Measurements from ENCODE around the gene CACNB3.

Gene CACNB3

DNA sequence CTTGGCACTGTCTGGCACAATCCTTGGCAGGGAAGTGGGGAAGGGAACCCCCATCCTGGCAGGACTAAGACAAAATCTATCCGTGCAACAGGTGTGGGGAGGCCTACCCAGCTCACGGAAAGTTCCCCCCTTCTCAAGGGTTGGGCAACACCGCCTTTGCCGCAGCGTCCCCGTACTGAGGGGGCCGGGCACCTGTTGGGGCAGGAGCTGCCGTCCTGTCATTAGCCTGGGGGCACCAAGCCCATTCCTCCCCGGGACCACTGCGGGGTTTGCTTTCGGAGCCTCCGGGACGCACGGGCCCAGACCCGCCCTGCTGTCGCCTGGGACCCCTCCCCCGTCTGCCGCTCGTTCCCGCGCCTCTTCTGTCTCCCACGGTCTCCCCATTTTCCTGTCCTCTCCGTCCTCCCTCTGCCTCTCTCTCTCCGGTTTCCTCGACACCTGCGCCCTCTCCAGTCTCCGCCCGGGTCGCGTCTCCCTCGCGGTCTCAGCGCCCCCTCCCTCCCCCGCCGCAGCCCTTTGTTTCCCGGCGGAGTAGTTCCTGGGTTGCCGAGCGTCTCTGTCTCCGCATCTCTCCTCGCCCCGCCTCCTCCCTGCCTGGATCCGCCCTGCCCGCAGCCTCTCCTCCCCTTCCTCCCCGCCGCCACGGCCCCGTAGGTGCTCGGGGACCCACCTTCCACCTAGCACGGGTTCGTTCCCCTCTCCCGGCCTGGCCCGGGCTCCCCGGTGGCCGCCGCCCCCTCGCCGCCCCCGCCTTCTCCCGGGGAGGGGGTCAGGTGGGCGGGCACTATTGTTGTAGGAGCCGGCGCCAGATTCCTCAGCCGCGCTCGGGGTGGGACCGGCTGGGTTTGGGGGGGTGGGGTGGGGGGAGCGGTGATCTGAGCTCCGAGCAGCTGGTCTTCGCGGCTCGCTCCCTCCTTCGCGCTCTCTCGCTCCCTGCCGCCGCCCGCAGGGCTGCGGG lies at the start of gene CACNB3:
CACNB3 (plus strand) TSS at position 624 of the 958 bp plus-strand sequence. CDS start 434 bp downstream, outside the sequence.
- peak; percentile 69 for DNase-seq (ENCODE audit: low spot score)

DNA sequence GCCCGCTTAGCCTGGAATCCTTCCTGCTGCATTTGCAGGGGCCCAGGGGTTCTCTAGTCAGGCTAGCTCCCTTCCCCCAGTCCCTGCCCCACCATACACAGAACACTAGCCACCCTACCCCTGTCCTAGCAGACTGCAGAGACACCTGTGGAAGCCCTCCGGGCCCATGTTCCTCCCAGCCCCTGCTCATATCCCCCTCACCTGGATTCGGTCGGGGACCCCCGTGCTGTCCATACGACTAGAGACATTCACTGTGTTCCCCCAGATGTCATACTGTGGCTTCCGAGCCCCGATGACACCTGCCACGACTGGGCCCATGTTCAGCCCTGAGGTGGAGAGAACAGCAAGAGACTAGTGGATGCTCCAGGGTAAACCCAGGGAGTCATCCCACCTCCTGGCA lies 49.6 kb upstream of the CACNB3 start:
- no peak for DNase-seq (ENCODE audit: low spot score)

DNA sequence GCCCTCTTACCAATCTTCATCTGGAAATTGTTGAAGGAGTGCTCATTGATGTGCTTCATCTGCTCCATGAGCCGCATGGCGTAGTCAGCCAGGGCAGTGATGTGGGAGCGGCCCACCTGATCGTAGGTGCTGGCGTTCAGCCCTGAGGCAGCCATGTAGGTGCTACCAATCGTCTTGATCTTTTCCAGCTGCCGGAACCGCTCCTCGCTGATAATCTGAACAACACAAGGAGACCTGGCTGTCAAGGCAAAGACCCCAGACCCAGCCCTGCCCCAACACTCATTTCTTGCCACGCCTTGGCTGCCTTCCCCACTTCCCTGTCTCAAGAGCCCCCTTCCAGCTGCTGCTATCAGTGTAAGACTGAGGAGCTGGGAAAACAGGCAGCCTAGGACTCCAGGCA lies 47.5 kb upstream of the CACNB3 start:
- DNase-seq (ENCODE audit: low spot score) = no peak

DNA sequence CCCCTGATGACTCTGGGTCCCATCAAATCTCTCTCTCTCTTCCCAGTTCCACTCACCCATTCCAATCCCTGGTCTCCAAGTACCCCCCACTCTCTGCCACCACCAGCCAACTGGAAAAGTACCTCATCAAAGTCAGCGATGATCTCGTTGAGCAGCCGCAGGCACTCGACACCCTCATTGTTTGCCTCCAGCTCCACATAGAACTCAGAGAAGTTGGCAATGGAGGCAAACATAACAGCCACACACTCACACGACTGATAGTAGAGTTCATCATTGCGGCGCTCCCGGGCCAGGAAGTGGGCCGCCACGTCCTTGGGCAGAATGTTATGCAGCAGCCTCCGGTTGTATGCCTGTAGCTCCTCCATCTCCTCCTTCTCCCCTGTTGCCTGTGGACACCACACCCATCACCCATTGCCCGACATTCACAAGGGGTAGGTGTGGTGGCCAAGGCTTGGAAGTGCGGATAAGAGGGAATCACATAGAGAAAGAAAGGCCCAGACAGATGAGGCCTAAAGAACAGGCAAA lies 46.6 kb upstream of the CACNB3 start:
- no peak for DNase-seq (ENCODE audit: low spot score)

DNA sequence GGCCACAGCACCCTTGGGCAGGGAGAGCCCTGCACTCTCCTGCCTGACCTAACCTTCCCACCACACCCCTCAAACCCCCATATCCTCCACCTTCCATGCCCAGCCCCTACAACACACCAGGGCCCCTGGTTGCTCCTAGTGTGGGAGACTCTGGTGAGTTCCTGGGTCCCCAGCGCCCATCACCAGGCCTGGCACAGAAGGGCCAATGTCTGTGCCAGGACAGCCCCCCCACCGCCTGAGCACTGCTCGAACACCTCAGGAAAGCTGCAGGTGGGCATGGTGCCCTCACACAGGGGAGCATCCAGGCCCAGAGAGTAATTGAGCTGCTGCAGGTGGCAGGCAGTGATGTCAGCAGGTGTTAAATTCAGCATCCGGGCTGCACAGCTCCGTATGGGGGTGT lies 44.6 kb upstream of the CACNB3 start:
- DNase-seq (ENCODE audit: low spot score) = no peak

DNA sequence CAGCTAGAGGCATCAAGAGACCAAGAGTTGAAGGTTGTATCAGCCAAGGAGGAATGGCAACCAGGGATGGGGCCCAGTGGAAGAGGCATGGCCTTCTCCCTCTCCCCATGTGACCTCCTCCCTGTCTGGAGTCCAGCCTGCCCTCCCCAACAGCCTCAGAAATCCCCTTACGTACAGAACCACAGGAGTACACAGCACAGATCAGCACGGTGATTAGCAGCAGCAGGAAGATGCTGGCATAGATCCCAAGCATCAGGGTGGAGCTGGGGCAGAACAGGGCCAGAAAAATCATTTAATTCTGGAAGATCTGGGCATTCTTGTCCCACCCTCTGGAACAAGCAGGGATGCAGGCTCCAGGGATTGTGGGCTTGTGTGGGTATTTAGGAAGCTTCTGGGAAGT lies 43.8 kb upstream of the CACNB3 start:
- DNase-seq (ENCODE audit: low spot score) = no peak

DNA sequence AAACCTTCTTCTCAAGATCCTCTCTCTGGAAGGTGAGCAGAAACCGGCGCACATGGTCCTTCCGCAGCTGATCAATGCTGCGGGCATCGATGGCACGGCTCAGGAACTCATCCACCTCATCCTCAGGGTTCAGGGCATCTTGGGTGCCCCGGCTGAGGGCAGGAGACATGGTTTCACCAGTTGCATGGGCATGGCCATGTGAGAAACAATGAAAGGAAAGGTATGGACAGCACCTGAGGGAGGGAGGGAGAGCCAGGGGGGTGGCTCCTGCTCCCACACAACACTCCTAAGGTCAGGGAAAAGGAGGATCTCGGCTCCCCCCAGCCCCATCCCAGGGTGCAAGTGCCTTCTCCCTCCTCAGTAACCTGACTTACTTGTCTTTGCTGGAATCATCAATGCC lies 43.0 kb upstream of the CACNB3 start:
- DNase-seq (ENCODE audit: low spot score) = no peak

DNA sequence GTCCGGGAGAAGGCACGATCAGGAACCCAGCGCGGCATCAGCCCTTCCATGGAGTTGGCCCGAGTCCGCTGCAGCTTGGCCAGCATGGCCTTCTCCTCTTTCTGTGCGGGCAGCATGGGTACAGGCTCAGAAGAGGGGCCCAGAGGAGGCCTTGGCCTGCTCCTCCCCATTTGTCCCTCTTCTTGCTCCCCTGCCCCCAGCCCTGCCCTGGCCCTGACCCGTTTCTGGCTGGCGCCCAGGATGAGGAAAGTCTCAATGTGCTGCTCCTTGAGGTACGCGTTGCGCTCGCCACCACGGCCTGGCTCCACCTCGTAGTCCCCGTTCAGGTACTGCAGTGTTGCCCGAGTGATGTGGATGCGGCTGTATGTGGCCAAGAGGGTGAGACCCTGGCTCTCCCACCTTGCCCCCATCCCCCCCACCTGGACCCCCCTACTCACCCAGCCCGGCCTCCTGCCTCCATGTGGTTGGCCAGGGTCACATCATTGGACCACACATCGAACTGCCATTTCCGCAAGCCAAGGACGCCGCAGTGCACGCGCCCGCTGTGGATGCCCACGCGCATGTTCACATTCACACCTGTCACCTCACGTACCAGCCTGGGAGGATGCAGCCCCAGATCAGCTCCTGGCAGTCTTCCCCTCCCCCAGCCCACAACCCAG lies 42.2 kb upstream of the CACNB3 start:
- no peak for DNase-seq (ENCODE audit: low spot score)

DNA sequence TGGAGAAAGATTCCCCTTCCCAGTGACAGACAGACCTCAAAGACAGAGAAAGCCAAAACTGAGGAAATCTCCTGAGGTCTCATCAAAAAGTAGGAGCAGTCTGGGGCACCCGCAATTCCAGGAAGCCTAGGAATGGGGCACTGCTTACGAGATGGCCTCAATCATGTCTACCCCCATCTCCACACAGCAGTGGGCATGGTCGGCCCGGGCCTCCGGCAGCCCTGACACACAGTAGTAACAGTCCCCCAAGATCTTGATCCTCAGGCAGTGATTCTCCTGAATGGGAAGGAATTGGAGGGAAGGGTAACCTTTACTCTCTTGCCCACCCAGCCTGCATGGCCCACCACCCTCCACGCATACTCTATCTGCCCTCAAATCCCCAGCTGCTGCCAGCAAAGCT lies 41.3 kb upstream of the CACNB3 start:
- DNase-seq (ENCODE audit: low spot score) = no peak

DNA sequence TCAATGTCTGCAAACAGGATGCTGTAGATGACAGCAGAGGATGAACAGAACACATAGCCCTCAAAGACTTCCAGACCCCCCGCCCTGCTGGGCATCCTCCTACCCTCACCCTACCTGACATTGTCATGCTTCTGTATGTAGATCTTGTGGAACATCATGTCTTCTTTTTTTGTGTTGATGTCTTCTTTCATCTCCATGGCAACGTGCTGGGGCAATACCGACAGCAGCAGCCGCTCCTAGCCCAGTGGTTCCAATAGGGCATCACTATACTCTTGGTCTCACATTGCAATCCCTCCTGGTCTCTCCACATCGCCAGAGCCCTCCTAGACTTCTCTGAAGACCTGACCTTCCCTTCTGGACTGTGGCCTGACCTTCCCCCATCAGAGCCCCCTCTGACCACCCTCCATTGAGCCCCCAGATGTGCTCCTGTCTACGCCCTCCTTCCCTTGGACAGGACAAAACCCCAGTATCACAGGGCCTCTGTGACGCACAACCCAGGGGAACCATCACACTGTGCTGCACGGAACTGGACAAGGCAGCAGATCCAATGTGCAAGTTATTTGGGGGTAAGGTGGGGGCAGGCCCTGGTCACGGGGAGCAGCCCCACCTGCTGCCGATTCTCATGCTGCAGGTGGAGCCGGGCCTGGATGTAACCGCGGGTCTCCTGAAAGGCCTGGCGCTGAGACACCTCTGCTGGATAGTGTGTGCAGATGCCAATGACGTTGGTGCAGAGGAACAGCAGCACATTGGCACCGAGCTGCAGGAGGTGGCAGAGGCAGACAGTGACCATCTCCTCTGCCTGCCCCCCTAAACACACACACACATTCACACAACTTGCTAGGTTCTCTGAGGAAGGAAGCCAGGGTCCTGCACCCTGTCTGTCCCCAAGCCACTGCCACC lies 40.5 kb upstream of the CACNB3 start:
- no peak for DNase-seq (ENCODE audit: low spot score)

DNA sequence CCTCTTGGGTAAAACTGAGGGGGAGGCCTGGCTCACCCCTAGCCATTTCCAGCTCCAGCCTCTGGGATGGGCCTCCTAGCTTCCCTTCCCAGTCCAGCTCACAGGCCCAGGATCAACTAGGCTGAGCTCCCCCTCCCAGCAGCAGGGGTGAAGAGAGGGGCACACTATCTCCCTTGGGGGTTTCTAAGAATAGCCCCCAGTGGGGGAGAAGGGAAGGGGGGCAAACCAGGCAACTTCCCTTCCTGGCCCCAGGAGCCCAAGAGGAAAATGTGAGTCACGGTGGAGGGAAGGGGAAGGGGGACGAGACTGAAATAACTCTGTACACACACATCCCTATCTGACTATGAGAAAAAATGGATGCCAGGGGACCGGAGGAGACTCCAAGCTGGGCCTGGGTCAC lies 38.4 kb upstream of the CACNB3 start:
- DNase-seq (ENCODE audit: low spot score) = no peak

DNA sequence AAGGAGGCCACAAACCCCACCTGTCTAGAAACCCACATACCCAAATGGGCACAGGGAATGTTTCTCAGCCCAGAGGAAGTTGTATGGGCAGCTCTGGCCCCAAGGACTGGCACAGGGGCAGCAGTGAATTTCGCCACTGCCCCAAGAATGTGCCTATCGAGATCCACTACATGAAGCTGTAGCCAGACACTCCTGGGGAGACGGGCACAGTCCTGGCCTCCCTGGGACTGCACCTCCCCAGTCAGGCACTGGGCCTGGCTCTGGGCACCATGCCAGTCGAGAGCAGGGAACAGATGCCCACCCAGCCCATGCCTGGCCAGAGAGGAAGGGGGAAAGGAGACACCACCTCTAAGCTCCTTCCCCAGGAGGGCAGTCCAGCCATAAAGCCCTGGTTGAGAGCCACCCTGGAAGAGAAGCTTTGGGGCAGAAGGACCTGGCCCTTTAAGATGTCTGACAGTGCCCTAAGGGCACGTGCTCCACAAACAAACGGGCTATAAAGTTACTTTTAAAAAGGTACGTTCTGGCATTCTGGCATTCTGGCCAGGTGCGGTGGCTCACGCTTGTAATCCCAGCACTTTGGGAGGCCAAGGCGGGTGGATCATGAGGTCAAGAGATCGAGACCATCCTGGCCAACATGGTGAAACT lies 37.8 kb upstream of the CACNB3 start:
- no peak for DNase-seq (ENCODE audit: low spot score)

DNA sequence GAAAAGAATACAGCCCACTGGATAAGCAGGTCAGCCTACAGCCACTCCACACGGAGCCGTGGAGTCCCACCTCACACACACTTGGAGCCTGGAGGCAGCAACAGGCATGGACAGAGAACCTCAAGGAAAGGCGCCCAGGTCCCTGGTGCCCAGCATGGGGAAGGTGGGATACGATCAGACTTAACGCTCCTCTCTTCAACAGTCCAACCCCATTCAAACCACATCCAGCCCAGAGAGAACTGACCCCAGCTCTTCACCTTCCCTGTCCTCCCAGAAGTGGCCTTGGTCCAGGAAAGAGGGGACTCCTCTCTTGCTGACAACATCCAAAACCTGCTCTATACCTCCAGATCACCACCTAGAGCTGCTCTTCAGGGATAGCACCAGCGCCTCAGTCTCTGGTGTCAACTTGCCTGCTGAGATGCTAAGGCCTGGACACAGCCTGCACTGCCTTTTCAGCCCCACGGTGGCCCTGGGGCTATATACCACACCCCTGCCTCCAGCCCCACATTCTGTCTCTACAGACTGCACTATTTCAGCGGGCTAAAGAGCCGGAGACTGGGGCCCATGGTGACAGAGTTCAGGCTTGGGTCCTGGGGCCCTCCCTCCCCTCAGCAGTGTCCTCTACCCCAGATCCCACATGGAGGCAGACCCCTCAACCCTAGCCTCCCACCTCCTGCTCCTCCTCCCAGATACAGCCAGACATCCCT lies 36.4 kb upstream of the CACNB3 start:
- DNase-seq (ENCODE audit: low spot score) = no peak

DNA sequence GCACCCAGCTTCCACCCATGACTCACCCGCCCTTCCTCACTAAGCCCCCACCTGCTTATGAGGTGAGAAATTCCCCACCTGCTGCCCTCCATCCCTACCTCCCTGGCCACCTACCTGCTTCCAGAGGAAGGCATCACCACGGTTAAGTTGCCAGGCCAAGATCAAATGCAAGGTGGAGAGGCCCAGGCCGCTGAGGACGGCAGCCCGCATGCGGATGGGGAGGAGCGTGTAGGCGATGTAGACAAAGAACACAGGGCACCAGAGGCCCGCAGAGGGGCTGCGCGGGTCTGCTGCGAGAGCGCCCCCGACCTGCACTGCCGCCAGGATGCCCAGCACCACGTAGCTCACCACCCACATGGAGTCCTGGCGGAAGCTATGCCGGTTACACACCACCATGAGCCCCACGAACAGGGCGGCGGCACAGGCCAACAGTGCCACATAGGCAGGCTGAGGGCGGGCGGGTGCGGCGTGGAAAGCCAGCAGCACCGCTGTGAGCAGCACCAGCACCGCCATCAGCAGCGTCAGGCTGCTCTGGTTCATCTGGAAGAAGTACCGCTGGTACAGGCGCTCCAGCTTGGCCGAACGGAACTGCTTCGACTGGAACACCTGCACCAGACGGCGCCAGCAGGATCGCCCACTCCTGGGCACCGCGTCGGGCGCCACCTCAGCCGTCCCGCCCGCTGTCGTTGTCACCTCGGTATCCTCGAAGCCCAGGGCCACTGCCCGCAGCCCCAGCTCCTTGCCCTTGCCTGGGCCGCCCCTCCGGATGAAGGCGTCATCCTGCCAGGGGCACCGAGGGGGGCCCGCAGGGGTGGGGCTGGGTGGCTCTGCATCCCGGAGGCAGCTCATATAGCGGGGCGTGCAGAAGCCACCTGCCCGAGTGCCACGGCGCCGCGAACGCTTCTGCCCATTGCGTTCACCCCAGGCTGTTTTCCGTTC lies 35.6 kb upstream of the CACNB3 start:
- no peak for DNase-seq (ENCODE audit: low spot score)

DNA sequence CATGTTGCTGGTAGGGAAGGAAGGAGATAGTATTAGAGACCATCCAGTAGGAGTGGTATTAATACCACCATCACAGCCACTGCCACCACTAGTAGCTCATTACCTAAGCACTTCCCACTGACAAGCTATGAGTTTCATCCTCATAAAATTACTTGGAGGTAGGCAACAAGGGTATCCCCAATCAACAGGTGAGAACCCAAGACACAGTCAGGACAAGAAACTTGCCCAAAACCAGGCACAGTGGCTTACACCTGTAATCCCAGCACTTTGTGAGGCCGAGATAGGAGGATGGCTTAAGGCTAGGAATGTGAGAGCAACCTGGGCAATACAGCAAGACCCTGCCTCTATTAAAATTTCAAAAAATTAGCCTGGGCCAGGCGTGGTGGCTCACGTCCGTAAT lies 34.9 kb upstream of the CACNB3 start:
- no peak for DNase-seq (ENCODE audit: low spot score)

DNA sequence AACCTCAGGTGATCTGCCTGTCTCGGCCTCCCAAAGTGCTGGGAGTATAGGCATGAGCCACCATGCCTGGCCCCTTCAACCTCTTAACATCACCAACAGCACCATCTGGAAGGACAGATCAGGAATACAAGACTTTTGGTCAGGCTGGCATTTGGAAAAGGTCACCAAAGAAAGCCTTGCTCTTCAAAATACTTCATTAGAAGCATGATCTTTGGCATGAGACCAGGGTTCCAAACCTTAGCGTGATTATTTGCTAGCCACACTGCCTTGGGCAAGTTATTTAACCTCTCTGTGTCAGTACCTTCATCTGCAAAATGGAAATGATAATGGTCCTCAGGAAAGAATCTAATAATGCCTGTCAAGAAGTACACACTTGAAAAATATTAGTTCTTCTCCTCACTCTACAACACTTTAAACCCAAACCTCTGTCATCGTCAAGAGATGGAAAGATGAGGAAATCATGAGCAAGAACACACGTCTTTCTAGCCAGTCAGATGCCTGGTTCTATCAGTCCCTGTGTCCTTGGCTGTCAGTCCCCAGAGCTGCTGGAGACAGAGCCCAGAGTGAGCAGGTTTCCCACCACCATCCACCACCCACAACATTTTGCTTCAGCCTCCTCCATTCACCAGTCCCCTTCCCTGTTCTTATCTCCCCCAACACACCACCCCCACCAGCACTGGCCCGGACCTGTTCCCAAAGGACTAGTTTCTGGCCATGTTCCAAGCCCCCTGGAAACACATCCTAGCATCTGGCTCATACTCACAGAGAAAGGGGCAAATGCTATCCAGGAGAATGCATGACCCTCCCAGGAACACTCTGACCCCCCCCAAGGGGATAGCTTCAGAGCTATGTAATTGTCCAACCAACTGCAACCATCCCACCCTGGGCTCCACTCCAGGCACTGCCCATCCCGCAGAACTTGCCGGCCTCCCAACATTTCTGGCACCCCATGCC lies 31.4 kb upstream of the CACNB3 start:
- no peak for DNase-seq (ENCODE audit: low spot score)

DNA sequence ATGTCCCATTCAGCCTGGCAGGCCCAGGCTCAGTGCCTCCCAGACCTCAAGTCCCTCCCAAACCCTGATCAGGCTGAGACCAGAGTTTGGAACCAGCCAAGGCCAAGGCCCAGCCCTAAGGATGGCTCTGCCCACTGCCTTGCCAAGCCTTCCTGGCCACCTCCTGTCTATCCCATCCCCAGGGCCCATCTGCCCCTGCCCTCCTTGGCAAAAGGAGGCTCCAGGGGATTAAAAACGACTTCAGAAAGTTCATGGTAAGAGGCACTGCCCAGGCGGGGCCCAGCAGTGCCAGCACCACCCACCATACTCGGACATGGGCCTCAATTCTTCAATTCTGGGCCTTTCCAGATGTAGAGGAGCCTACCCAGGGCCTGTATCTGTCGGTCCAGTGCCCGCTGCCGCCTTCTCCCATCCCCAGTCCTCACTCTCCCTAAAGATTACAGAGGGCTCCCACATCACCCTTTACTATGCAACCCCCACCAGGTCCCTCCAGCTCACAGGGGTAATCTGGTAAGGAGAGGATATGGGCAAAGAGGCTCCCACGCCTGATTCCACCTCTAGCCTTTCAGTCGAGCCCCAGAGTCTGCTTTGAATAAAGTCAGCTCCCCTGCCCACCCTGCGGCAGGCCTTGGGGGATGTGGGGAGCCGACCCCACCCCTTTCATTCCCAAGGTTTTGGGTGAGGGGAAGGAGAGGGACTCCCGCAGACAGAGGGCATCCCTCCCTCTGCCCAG lies 30.3 kb upstream of the CACNB3 start:
- no peak for DNase-seq (ENCODE audit: low spot score)

DNA sequence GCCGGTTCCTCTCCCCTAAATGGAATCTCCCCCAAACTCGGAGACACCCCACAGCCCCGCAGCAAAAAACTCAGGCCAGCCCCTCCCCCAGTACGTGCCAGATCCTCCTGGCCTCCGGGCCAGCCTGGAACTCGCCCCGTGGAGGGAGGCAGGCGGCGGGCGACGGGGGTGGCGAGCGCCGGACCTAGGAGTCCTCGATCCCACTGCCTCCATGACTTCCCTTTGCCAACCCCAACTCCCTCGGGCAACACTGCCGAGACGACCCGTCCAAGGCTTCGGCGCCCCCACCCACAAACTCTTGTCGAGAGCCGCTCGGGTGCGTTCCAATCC lies 29.8 kb upstream of the CACNB3 start:
- DNase-seq (ENCODE audit: low spot score) = no peak
